NCI-H510A treated with DMSO at 0.1 percent for 48 hours (cell line): Measurements from ENCODE around the gene WDR82.

ENCODE experiments used
- DNase-seq: peaks from one replicate; lab custom pipeline; 2025; lab: John Stamatoyannopoulos, UW

Gene WDR82

DNA sequence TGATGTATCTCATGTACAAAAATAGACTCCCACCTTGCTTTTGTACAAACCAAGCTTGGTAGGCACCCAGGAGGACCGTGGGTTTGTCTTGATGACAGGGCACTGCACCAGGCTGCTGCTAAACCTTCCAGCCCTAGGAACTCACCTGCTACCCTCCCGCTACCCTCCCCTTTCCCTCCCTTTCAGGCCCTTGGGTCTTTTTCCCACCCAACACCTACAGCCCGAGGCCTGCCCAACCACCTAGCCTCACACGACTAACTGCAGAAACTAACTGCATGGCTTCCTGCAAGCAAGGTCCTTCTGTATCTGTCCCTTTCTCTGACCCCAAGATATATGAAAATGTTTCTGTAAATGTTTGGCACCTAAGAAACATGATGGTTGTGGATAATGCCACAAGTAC, 21.8 kb downstream of the WDR82 start:
- no peak for DNase-seq

DNA sequence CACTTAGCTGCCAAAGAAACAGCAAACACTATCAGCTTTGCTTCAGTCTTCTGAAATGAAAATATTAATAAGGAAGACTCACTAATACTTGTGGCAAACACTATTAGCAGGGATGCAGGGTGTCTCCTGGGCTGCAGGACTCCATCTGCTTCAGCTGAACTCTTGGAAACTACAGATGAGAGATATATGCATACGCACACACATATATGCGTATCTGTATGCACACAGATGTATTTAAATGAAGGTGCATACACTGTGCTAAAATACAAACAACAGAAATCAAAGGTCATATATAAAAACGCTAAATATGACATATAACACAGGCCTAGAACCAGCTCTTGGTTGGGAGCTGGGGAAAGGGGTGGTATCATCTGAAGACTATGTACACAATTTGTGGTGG, 22.3 kb downstream of the WDR82 start:
- no peak for DNase-seq

DNA sequence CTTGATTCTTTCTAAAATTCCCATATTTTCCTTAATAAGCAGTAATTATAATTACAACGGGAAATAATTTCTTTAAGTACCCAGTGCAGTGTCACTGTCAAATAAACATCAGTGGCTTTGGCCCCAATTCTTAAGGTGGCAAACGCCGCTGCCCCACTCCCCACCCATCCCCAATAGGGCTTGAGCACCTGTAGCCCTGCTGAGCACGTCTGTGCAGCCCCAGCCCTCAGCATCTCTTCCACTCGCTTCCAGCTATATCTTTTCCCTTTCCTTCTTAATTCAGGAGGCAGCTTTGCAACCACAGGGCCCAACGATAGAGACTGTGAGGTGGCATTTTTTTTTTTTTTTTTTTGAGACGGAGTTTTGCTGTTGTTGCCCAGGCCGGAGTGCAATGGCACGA, 23.8 kb downstream of the WDR82 start:
- no peak for DNase-seq

DNA sequence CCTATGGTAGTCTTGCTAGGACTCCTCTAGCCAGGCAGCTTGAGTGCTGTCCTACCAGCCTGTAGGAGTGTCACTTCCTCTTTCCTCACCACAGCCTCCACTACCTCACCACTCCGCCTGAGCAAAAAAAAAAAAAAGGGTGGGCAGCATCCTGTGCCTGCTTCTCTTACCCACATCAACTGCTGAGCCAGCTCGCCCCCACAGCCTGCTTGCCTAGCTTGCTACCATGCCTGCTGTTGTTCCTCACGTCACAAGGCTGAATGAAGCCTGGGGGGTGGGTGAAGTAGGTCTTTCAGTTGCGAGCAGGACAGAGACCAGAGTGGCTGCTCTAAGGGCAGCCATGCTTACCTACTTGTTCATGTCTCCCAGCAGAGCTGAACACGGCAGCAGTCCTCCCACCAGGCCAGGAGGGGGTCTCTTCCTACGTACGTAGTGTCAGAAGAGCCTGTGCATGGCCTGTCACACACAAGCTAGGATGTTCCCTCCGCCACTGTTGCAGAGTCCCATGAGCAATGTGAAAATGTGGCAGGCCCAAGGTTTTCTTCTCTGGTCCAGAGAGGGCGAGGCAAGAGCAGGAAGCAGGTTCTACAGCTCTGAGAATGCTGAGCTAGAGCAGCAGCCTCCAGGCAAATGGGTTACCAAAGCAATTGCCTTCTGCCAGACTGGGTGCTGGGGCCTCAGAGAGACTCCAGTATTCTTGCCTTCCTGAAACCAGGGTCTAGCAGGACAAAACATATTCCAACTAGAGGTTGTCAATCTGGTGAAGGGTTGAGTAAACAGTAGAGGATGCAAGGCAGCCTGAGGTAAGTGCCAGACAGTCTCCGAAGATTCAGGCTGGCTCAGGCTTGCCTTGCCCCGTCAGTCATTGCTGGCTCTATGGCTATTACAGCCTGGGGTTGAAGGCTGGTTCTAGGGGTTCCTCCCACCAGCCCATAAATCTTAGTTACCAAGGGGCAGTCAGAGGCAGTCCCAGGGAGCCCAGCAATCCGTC, 24.8 kb downstream of the WDR82 start:
- DNase-seq: no peak

DNA sequence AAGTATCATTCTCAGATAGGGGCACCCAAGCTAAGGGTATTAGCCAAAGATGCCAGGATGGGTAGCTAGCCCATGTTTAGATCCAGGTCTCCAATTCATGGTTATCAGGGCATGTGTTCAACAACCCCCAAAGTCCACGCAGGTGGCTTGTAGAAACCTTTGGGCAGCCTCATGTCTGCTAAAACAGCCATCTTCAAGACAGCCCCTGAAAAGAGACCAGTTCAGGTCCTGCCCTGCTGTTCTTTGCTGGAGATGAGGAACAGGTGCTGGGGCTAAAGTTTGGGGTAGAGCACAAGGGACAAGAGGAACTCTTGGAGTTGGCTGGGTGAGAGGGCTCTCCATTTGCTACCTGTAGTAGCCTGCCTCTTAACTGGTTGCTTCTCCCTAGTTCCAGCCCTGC, 28.3 kb downstream of the WDR82 start:
- DNase-seq: no peak

DNA sequence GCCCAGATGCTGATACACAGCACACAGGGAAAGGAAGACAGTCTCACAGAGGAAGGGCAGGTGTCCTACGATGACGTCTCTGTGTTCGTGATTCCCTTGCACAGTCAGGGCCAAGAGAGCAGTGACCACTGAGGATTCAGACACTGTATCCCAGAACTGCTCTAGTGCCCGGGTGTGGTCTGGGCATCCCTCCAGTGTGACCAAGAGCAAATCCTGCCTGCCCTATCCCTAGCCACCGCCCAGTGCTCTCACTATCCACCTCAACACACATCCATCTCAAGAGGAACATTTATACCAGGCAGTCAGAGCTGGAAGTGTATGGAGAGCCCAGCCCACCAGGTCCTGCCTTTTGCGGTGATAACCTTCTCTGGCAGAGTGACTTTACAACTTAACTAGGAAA, 28.8 kb downstream of the WDR82 start:
- no peak for DNase-seq

DNA sequence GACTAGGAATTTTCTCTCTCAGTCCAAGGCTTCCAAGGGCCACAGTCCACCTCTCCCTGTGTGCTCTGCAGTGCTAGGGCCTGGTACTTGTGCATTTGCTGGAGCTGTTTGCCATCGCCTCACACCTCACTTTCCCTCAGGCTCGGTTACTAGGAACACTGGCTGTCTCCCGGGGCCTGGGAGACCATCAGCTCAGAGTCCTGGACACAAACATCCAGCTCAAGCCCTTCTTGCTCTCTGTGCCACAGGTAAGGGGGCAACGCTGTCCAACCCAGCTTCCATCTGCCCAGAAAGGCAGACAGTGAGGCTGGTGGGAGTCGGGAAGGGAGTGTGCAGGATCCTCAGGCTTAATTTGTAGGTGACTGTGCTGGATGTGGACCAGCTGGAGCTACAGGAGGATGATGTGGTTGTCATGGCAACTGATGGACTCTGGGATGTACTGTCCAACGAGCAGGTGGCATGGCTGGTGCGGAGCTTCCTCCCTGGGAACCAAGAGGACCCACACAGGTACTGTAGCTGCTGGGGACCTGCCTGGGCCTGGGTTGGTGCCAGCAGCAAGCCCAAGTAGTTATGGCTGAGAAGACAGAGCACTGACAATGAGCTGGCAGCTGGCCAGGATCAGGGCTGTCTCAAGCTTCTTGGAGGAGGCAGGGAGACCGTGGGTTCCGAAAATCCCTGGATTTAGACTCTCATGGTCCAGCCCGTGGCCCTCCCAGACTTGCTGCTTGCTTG, 29.5 kb downstream of the WDR82 start:
- DNase-seq: no peak

DNA sequence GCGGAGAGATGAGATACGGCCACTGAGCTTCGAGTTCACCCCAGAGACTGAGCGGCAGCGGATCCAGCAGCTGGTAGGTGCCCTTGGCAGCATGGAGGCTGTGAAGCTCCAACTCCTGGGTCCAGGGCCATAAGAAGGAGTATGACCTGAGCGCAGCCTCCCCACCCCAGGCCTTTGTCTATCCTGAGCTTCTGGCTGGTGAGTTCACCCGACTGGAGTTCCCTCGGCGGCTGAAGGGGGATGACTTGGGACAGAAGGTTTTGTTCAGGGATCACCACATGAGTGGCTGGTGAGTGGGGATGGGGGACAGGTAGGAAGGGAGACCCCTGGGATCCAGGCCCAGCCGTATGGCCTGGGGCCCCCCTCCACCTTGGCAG, 30.3 kb downstream of the WDR82 start:
- DNase-seq: no peak

DNA sequence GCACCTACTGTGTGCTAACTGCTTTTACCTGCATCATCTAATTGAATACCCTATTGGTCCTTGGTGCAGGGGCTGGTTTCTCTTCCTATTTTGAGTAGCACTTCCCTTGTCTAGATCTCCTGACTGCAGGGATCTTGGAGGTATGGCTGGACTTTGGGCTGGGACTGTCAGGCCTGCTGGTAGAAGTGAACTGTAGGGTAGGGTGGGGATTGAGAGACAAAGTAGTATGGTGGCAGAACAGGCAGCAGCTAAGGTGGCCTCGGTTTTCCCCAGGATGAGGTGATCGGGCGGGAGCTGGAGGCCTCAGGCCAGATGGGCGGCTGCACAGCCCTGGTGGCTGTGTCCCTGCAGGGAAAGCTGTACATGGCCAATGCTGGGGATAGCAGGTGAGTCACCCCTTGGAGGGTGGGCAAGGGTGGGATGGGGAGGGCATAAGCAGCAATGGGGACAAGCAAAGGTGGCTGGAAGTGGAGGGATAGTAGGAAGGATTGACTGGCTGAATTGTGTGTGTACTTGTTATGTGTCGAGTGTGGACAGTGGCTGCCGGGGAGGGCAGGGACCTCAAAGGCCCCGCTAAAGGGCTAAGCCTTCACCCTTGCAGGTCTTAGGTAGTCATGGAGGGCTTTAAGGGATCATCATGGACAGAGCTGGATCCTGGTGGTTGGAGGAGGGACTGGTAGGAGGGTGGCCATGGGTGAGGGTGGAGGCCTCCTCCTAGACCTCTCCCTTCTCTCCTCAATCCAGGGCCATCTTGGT, 30.9 kb downstream of the WDR82 start:
- no peak for DNase-seq

DNA sequence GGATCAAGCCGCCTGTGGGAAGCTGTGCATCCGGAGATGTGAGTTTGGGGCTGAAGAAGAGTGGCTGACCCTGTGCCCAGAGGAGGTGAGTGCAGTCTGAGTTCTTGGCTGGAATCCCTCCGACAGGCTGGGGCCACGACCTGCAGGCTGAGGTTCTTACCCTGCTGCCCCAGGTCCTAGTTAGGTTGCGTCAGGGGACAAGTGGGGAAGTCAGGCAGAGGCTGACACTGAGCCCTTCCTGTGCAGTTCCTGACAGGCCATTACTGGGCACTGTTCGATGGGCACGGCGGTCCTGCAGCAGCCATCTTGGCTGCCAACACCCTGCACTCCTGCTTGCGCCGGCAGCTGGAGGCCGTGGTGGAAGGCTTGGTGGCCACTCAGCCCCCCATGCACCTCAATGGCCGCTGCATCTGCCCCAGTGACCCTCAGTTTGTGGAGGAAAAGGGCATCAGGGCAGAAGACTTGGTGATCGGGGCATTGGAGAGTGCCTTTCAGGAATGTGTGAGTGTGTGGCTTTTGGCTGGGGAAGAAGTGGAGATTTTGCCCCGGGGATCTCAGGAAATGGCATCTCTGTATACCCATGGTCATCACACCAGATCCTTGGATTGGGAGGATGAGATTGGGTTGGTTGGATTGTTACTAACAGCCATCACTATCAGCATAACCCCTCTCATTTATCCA, 31.6 kb downstream of the WDR82 start:
- no peak for DNase-seq

DNA sequence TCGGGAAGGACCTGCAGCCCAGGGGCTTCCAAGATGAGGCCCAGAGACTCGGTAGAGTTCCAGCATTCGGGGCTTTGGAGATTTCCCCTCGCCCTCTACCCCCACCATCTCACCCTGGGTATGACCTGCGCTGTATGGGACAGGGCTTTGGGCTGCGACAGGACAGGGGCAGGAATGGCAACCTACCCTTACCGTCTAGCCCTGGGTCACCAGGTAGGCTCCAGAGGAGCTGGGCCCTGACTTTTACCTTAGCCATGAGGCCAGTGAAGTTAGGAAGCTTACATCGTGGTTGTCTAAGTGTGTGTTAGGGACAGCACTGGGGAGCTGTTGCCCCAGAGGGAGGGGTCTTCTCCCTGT, 32.2 kb downstream of the WDR82 start:
- DNase-seq: no peak

DNA sequence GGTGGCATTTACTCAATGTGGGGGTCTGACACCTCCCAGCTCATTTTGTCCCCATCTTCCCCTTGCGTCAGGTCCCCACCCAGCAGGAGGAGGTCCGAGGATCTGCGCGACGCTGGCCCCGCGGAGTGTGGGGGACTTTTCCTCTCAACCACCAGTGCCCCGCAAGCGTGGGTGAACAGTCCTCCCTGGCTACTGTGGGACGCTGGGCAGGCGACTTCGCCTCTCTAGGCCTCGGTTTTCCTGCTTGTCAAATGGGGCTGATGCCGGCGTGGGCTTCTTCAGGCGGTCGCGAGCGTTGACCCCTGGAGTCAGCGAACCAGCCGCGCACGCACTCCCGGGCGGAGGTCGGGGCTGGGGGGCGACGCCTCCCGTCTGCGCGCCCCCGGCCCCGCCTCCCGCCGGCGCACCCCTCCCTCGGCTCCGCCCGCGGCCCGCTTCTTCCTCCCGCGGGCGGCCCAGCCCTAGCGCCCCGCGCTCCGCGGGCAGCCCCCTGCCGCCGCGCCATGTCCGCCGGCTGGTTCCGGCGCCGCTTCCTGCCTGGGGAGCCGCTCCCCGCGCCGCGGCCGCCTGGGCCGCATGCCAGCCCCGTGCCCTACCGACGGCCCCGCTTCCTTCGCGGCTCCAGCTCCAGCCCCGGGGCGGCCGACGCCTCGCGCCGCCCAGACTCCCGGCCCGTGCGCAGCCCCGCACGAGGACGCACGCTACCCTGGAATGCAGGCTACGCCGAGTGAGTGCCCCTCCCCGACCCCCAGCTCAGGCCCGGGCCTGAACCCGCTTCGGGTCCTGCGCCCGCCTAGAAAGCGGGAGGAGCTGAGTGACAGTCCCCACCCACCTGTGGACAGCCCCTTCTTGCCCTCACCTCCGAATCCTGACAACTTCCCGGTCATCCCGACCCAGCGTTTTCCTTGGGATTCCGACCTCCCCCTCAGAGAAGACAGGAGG, 32.9 kb downstream of the WDR82 start, which contains the start of gene PPM1M:
Gene PPM1M (plus strand): TSS at position 438 of the 942 bp plus-strand sequence. CDS start 66 bp downstream, at position 504.
- DNase-seq: no peak

DNA sequence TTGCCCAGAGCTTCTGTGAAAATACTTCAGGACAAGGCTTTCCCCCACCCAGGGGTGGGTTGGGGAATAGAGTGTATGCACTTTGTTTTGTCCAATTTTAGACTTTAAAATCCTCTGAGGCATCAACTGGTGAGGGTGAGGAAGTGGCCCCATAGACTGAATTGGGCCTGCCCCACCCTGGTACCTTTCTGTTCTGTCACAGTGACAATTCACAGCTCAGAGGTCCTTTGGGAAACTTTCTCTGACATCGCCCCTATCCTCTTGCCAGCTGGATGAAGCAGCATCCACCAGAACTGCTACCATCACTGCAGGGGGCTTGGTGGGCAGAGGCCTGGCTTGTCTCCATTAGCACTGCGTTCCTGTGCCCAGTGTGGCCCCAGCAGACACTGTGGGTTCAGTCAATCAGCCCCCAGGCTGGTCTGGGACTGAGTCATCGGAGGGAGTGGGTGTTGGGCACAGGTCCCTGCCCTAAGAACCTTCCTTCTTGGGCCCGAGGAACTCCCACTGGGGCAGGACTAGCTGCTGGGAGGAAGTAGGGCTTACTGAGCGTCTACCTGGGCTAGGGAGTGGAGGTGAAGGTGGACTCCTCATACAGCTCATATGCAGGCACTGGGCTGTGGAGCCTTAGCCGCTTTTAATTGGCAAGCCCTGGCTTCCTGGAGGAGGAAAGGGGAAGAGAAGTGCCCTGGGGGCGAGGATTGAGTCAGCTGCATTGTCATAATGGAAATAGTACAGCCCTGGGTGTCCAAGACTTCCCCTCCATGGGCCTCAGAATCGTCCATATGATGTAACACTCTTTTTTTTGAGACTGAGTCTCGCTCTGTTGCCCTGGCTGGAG, 34.4 kb downstream of the WDR82 start:
- no peak for DNase-seq

DNA sequence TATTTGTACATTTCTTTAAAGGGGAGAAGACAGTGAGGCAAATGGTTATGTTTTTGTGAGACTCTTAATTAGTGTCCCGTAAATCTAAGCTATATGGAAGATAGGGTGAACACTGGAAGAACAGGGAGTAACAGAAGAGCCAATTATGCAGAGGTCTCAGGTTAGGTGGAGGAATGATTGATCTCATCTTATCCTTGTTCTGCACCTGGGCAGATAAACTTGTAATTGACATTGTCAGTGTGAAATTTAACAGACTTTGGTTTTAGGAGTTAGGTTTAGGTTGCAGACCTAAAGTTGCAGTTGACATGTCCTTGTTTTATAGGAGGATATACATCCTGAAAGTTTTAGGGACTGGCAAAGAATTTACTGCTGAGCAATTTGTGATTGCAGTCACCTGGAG, 36.4 kb downstream of the WDR82 start:
- DNase-seq: no peak

DNA sequence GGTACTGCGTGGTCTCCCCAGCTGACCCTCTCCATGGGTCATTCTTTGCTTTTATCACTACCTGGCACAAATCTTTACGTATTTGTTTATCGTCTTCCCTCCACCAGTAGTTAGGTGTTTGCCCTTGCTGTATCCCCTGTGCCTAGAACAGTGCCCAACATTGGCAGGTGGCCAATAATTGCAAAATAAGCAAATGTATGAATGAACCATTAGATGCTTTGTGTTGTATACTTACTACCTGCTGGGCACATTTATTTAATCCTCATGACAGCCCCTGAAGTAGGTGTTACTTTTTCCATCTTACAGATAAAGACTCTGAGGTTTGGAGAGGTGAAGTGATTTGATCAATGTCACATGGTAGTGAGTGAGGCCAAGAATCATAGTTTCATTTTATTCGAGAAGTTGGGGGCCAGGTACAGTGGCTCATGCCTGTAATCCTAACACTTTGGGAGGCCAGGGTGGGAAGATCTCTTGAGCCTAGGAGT, 37.5 kb downstream of the WDR82 start:
- no peak for DNase-seq

DNA sequence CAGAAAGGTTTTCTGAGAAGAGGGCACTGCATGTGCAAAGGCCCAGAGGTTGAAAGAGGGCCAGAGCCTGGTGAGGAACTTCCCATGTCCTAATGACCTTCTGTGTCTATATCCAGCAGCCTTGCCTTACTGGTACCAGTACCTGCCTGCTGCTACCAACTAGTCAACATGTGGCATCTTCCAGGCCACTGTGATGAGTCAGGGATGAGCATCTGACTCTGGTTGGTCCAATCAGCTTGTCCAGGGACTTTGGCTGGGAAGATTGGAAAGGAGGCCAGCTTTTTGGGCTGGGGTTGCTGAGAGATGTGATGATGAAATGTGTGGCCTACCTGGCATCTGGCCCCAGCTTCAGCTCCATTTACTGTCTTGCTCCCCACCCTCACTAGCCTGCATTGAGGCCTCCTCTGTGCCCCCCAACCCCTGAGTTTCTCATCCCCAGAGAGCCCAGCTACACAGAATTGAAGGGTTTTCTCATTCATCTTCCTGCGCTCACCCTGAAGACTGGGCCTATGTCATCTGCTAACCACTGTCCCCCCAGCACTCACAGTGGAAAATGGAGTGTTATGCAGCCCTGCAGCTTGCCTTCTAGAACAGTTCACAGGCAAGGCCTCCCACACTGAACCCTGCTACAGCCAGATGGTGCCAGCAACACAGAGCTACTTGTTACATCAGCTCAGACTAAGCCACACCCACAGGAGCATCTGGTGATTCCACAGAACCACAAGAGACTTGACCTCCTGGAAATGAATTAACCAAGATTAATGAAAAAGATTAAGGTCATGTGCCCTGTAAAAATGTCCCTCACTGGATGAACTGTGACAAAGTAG, 38.2 kb downstream of the WDR82 start:
- DNase-seq: peak; percentile 24

DNA sequence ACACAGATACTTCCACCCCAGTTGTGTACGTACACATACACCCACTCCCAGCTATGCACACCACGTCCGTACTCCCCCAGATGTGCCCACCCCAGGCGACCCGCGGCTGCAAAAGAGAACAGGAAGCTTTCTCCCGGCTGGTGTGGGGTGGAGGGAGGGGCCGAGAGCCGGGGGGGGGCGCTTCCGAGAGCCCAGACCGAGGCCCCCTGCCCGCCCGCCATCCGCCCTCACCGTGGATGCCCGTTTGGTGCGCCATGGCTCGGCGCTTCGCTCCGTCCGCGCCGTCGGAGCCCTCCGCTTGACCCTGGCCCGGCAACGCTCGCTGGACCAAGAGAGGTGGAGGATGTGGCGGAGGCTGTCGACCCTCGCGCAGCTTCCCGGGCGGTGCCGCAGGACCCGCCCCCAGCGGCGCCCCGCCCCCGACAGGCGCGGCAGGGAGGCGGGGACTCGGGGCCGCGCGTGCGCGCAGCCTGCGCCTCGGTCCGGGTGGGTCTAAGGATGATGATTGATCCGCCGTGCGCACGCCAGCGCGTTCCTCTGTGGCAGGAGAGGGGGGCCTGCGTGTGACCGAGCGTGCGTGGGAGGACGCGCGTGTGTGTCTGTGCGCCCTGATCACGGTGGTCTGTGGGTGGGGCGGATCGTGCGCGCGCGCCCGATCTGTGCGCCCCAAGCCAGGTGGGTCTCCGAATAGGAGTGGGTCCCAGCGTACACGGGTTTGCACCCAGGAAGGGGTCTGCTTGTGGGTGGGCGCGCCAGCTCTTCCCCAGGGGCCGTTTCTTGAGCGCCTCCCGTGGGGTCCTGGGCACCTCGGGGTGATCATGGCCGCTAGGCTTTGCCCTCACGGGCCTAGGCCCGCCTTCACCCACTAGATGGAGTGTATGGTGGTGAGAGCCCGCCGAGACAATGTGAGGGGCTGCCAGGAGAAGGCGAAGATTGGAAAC, 39.4 kb downstream of the WDR82 start, which contains the start of gene TWF2:
Gene TWF2 (minus strand): TSS at position 398 of the 941 bp plus-strand sequence. CDS start 142 bp downstream, at position 256.
- peak; percentile 62 for DNase-seq
